ENCODE data around the gene GVQW3.
"Not testable (repeated sequence)": the region's sequence is repeated elsewhere in the genome, so short reads cannot be mapped to it uniquely, and the experiment has no call there.

The GVQW3 gene

DNA sequence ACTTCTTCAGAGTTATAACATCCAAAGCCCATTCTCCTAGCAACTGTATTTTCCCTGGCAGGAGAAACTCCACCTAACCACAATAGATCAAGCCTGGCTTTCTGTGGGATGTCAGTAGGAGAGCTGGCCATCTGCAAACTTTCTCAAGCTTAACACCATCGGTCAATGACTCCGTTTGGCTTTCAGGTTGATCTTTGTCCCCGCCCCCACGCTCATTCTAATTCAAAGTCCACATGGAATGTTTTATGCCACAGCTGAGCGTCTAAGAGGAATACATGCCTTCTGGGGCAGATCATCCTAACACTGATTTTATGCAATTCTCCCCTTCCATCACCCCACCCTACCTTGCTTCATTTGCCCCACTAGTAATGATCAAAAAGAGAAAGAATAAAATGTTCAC lies 4.8 kb downstream of the GVQW3 start:
- no peak overlapping the region for H3K4me3 ChIP-seq (ENCODE audit: low read length in 2 of 2)
- H3K27me3 ChIP-seq (ENCODE audit: control insufficient read depth in 1 of 2, insufficient read depth in 2 of 2, low read length in 2 of 2): no peaks in the 10 kb centered on the region
- no peak overlapping the region for H3K27ac ChIP-seq (ENCODE audit: low read length)
- H3K4me1 ChIP-seq (ENCODE audit: control insufficient read depth, insufficient read depth, low read length): peaks cover 12% of the 10 kb centered on the region
- H3K9me3 ChIP-seq (ENCODE audit: control insufficient read depth in 2 of 2, low read length in 2 of 2): no peaks in the 10 kb centered on the region
- peaks cover 0 to 2% of the 10 kb centered on the region in 2 donors for H3K36me3 ChIP-seq (ENCODE audit: control insufficient read depth in 2 of 2, insufficient read depth in 2 of 2, low read length in 2 of 2)
- H3K9ac ChIP-seq (ENCODE audit: low read length in 2 of 2): no peak overlapping the region

DNA sequence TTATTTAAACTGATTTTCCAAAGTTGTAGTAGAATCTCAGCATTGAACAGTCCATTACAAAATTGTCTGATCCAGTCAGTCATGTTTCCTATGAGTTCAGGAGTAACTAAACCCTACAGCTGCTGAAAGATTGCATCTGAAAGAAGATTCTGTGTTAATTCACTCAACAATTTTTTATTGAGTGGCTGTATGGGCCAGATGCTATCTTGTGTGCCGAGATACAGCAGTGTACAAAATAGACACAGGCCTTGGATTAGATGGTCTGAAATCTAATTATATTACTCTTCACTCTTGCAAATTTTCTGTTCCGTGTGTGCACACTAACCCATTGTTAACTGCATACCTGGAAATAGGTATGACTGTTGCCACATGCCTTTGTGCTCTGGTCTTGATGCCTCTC lies 7.3 kb downstream of the GVQW3 start:
- H3K9me3 ChIP-seq (ENCODE audit: control insufficient read depth in 2 of 2, low read length in 2 of 2): no peaks in the 10 kb centered on the region
- H3K9ac ChIP-seq (ENCODE audit: low read length in 2 of 2): no peak overlapping the region
- H3K4me1 ChIP-seq (ENCODE audit: control insufficient read depth, insufficient read depth, low read length): peaks cover 5% of the 10 kb centered on the region
- no peaks in the 10 kb centered on the region for H3K27me3 ChIP-seq (ENCODE audit: control insufficient read depth in 1 of 2, insufficient read depth in 2 of 2, low read length in 2 of 2)
- H3K36me3 ChIP-seq (ENCODE audit: control insufficient read depth in 2 of 2, insufficient read depth in 2 of 2, low read length in 2 of 2): no peaks in the 10 kb centered on the region
- no peak overlapping the region for H3K27ac ChIP-seq (ENCODE audit: low read length)
- H3K4me3 ChIP-seq (ENCODE audit: low read length in 2 of 2): no peak overlapping the region

DNA sequence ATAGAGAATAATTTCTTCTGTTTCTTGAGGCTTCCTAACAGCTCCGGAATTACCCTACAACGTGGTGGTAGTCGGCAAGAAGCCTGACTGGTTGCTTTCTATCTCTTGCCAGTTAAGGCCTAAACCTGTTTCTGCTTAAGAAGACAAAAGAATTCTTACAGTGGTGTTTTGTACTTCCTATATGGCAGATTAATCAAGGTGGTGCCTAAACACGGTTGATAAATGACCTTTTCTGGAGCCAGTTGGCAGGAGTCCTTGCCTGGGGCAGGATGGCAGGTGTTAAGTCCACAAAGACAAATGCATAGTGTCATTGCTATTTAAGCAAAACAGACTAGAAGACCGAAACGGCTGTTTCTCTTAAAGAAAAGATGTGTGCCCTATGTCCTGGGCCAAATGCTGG lies 9.9 kb downstream of the GVQW3 start:
- H3K4me3 ChIP-seq (ENCODE audit: low read length in 2 of 2): no peak overlapping the region
- H3K4me1 ChIP-seq (ENCODE audit: control insufficient read depth, insufficient read depth, low read length): peaks cover 5% of the 10 kb centered on the region
- peak overlapping the region; percentile 31 for H3K27ac ChIP-seq (ENCODE audit: low read length)
- H3K9me3 ChIP-seq (ENCODE audit: control insufficient read depth in 2 of 2, low read length in 2 of 2): no peaks in the 10 kb centered on the region
- H3K9ac ChIP-seq (ENCODE audit: low read length in 2 of 2): peak overlapping the region in 1 of 2 donors; percentile 51
- no peaks in the 10 kb centered on the region for H3K27me3 ChIP-seq (ENCODE audit: control insufficient read depth in 1 of 2, insufficient read depth in 2 of 2, low read length in 2 of 2)
- H3K36me3 ChIP-seq (ENCODE audit: control insufficient read depth in 2 of 2, insufficient read depth in 2 of 2, low read length in 2 of 2): no peaks in the 10 kb centered on the region

DNA sequence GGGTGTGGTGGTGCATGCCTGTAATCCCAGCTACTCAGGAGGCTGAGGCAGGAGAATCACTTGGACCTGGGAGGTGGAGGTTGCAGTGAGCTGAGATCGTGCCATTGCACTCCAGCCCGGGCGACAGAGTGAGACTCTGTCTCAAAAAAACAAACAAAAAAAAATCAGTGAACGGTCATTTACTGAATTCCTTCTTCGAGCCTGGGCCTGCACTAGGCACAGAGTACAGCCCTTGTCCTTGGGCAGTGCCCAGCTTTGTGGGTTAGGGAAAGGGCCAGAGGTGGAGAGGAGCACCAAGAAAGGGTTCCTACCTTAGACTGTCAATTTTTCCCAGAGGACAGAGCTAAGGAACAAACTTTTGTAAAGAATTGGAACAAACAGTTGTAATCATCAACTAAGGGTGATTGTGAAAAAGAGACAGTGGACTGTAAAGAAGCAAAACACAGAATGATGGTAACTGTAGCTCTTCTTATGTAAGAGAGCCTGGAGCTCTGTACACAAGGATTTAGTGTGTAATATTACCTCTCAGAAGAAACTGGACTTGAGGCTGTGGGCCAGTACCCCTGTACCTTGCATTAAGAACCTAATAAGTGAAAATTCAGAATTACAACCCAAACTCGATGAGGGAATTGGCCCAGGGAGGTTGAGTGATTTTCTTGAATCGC lies 10.8 kb downstream of the GVQW3 start:
- H3K27me3 ChIP-seq (ENCODE audit: control insufficient read depth in 1 of 2, insufficient read depth in 2 of 2, low read length in 2 of 2): no peaks in the 10 kb centered on the region
- no peak overlapping the region for H3K9ac ChIP-seq (ENCODE audit: low read length in 2 of 2)
- H3K4me1 ChIP-seq (ENCODE audit: control insufficient read depth, insufficient read depth, low read length): peaks cover 5% of the 10 kb centered on the region
- H3K4me3 ChIP-seq (ENCODE audit: low read length in 2 of 2): no peak overlapping the region
- H3K27ac ChIP-seq (ENCODE audit: low read length): no peak overlapping the region
- H3K36me3 ChIP-seq (ENCODE audit: control insufficient read depth in 2 of 2, insufficient read depth in 2 of 2, low read length in 2 of 2): no peaks in the 10 kb centered on the region
- H3K9me3 ChIP-seq (ENCODE audit: control insufficient read depth in 2 of 2, low read length in 2 of 2): no peaks in the 10 kb centered on the region

DNA sequence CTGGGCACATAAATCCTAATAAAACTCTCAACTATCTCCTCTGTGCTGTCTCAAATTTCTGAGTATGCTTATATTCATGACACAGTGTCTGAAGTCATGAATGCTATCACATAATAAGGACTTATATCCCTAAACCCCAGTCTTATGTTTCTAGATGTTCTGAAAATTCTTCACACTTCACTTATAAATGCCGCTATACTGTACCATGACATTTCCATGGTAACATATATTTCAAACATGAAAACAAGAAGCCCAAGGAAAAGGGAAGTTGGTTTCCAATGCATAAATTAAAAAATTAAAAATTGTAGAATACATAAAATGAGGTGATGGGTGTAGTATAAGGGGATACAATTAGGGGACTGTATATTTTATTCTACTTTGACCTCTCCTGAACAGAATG lies 11.7 kb downstream of the GVQW3 start:
- H3K27ac ChIP-seq (ENCODE audit: low read length): no peak overlapping the region
- H3K4me3 ChIP-seq (ENCODE audit: low read length in 2 of 2): no peak overlapping the region
- H3K9me3 ChIP-seq (ENCODE audit: control insufficient read depth in 2 of 2, low read length in 2 of 2): no peaks in the 10 kb centered on the region
- H3K9ac ChIP-seq (ENCODE audit: low read length in 2 of 2): no peak overlapping the region
- H3K4me1 ChIP-seq (ENCODE audit: control insufficient read depth, insufficient read depth, low read length): peaks cover 5% of the 10 kb centered on the region
- H3K27me3 ChIP-seq (ENCODE audit: control insufficient read depth in 1 of 2, insufficient read depth in 2 of 2, low read length in 2 of 2): no peaks in the 10 kb centered on the region
- no peaks in the 10 kb centered on the region for H3K36me3 ChIP-seq (ENCODE audit: control insufficient read depth in 2 of 2, insufficient read depth in 2 of 2, low read length in 2 of 2)

DNA sequence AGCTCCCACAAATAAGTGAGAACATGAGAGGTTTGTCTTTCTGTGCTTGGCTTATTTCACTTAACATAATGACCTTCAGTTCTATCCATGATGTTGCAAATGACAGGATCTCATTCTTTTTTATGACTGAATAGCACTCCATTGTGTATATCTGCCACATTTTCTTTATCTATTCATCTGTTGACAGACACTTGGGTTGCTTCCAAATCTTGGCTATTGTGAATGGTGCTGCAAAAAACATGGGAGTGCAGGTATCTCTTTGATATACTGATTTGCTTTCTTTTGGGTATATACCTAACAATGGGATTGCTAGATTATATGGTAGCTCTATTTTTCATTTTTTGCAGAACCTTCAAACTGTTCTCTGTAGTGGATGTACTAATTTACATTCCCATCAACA lies 13.3 kb downstream of the GVQW3 start:
- no peaks in the 10 kb centered on the region for H3K27me3 ChIP-seq (ENCODE audit: control insufficient read depth in 1 of 2, insufficient read depth in 2 of 2, low read length in 2 of 2)
- no peak overlapping the region for H3K4me3 ChIP-seq (ENCODE audit: low read length in 2 of 2)
- H3K27ac ChIP-seq (ENCODE audit: low read length): no peak overlapping the region
- H3K36me3 ChIP-seq (ENCODE audit: control insufficient read depth in 2 of 2, insufficient read depth in 2 of 2, low read length in 2 of 2): no peaks in the 10 kb centered on the region
- H3K9ac ChIP-seq (ENCODE audit: low read length in 2 of 2): no peak overlapping the region
- no peaks in the 10 kb centered on the region for H3K9me3 ChIP-seq (ENCODE audit: control insufficient read depth in 2 of 2, low read length in 2 of 2)
- peaks cover 5% of the 10 kb centered on the region for H3K4me1 ChIP-seq (ENCODE audit: control insufficient read depth, insufficient read depth, low read length)

DNA sequence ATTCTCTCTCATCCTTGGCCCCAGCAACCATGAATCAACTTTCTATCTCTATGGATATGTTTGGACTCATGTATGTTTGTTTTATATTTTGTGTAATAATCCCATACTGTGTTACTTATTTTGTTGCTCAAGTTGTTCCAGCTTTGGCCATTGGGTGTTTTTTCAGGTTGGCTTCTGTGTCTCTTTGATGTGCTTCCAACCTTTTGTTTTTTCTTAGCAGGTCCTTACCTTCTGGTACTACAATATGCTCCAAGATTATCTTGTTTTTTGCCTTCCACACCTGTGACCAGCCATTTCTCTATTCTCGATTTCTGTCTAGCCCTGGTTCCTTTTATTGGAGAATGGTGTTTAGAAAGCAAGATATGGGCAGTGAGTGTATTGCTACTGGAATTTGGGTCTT lies 14.2 kb downstream of the GVQW3 start:
- Histone ChIP-seq H3K9ac (ENCODE audit: low read length in 2 of 2) (no peak overlapping the region), H3K27ac (ENCODE audit: low read length) (no peak overlapping the region), H3K4me3 (ENCODE audit: low read length in 2 of 2) (no peak overlapping the region), H3K27me3 (ENCODE audit: control insufficient read depth in 1 of 2, insufficient read depth in 2 of 2, low read length in 2 of 2) (no peaks in the 10 kb centered on the region), H3K4me1 (ENCODE audit: control insufficient read depth, insufficient read depth, low read length) (peaks cover 5% of the 10 kb centered on the region), H3K36me3 (ENCODE audit: control insufficient read depth in 2 of 2, insufficient read depth in 2 of 2, low read length in 2 of 2) (no peaks in the 10 kb centered on the region), H3K9me3 (ENCODE audit: control insufficient read depth in 2 of 2, low read length in 2 of 2) (no peaks in the 10 kb centered on the region)

DNA sequence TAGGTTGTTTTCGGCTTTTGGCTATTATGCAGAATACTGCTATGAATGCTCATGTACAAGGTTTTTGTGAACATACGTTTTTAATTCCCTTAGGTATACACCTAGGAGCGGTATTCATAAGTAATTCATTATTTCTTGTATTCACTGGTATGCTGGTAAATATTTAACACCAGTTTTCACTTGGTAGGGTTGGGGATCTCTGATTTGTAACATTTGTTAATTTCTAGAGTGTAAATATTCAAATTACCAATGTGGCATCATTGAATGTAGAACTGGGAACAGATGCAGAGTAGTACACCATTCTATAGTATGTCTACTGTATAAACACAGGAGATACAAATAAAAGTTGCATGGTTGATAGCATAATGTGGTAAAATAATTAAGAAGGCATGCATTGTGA lies 16.3 kb downstream of the GVQW3 start:
- H3K36me3 ChIP-seq (ENCODE audit: control insufficient read depth in 2 of 2, insufficient read depth in 2 of 2, low read length in 2 of 2): no peaks in the 10 kb centered on the region
- H3K27me3 ChIP-seq (ENCODE audit: control insufficient read depth in 1 of 2, insufficient read depth in 2 of 2, low read length in 2 of 2): no peaks in the 10 kb centered on the region
- H3K27ac ChIP-seq (ENCODE audit: low read length): no peak overlapping the region
- H3K9me3 ChIP-seq (ENCODE audit: control insufficient read depth in 2 of 2, low read length in 2 of 2): no peaks in the 10 kb centered on the region
- no peak overlapping the region for H3K4me3 ChIP-seq (ENCODE audit: low read length in 2 of 2)
- H3K9ac ChIP-seq (ENCODE audit: low read length in 2 of 2): no peak overlapping the region
- no peaks in the 10 kb centered on the region for H3K4me1 ChIP-seq (ENCODE audit: control insufficient read depth, insufficient read depth, low read length)

DNA sequence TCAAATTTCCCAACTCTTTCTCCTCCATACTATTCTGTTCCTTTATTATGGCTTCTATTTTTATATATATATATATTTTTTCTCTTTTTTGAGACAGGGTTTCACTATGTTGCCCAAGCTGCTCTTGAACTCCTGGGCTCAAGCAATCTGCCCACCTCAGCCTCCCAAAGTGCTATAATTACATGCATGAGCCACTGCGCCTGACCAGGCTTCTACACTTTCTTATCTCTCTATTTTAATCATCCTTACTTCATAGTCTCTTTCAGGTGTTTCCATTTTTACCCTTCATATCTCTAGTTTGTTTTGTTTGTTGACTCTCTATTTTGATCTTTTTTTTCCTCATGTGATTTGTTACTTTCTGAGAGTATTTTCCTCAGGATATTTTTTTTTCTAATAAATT lies 19.8 kb downstream of the GVQW3 start:
- H3K27ac ChIP-seq (ENCODE audit: low read length): no peak overlapping the region
- no peaks in the 10 kb centered on the region for H3K36me3 ChIP-seq (ENCODE audit: control insufficient read depth in 2 of 2, insufficient read depth in 2 of 2, low read length in 2 of 2)
- no peaks in the 10 kb centered on the region for H3K27me3 ChIP-seq (ENCODE audit: control insufficient read depth in 1 of 2, insufficient read depth in 2 of 2, low read length in 2 of 2)
- no peak overlapping the region for H3K9ac ChIP-seq (ENCODE audit: low read length in 2 of 2)
- no peak overlapping the region for H3K4me3 ChIP-seq (ENCODE audit: low read length in 2 of 2)
- no peaks in the 10 kb centered on the region for H3K4me1 ChIP-seq (ENCODE audit: control insufficient read depth, insufficient read depth, low read length)
- no peaks in the 10 kb centered on the region for H3K9me3 ChIP-seq (ENCODE audit: control insufficient read depth in 2 of 2, low read length in 2 of 2)

DNA sequence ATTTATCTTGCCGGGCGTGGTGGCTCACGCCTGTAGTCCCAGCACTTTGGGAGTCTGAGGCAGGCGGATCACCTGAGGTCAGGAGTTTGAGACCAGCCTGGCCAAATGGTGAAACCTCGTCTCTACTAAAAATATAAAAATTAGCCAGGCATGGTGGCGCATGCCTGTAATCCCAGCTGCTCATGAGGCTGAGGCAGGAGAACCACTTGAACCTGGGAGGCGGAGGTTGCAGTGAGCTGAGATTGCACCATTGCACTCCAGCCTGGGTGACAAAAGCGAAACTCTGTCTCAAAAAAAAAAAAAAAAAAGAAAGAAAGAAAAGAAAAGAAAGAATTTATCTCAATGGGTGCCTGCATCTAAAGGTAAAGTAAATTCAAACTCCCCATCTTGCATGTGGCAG lies 20.4 kb downstream of the GVQW3 start:
- H3K27ac ChIP-seq (ENCODE audit: low read length); H3K27me3 ChIP-seq (ENCODE audit: control insufficient read depth in 1 of 2, insufficient read depth in 2 of 2, low read length in 2 of 2); H3K36me3 ChIP-seq (ENCODE audit: control insufficient read depth in 2 of 2, insufficient read depth in 2 of 2, low read length in 2 of 2); H3K9ac ChIP-seq (ENCODE audit: low read length in 2 of 2); H3K4me3 ChIP-seq (ENCODE audit: low read length in 2 of 2); H3K4me1 ChIP-seq (ENCODE audit: control insufficient read depth, insufficient read depth, low read length); H3K9me3 ChIP-seq (ENCODE audit: control insufficient read depth in 2 of 2, low read length in 2 of 2): not testable (repeated sequence)

DNA sequence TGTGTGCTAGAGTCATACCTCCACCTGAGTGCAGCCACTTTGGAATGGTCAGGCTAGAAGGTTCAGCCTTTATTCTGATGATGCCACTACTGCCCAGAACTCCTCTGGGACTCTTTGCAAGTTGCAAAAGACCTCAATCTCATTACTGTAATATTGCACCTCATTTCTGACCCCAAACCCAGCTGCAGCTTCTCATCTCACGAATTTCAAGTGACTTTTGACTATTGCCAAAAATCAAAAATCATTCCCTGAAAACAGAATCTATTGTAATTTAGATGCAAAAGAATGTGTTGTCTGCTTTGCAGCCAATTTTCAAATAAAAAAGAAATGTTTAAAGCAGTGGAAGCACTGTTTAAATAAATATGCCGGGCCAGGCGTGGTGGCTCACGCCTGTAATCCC lies 25.2 kb downstream of the GVQW3 start:
- Histone ChIP-seq H3K9ac (ENCODE audit: low read length in 2 of 2) (no peak overlapping the region), H3K27me3 (ENCODE audit: control insufficient read depth in 1 of 2, insufficient read depth in 2 of 2, low read length in 2 of 2) (no peaks in the 10 kb centered on the region), H3K4me3 (ENCODE audit: low read length in 2 of 2) (no peak overlapping the region), H3K27ac (ENCODE audit: low read length) (no peak overlapping the region), H3K36me3 (ENCODE audit: control insufficient read depth in 2 of 2, insufficient read depth in 2 of 2, low read length in 2 of 2) (no peaks in the 10 kb centered on the region), H3K9me3 (ENCODE audit: control insufficient read depth in 2 of 2, low read length in 2 of 2) (no peaks in the 10 kb centered on the region), H3K4me1 (ENCODE audit: control insufficient read depth, insufficient read depth, low read length) (no peaks in the 10 kb centered on the region)
